Measurements from ENCODE around the gene UQCR11. TPM values are rescaled to one million over a fixed set of nuclear protein-coding genes. Genes with fewer than 3 reads are reported as not detected.

Gene UQCR11
- total and polyA plus RNA-seq, 2 of the 8 experiments (the other 6 are each of a cell fraction or from before 2014, with no cell fraction given) = 162 to 171 TPM

- peaks cover 7 to 10% of the 10 kb centered on the region in 2 experiments for H4K20me1 ChIP-seq (replicated peaks in 1 of 2; ENCODE audit: control insufficient read depth in 1 of 2, insufficient read depth in 2 of 2, low read length in 2 of 2)
- H3K36me3 ChIP-seq (ENCODE audit: control insufficient read depth in 2 of 4, insufficient read depth in 4 of 4, low read length in 3 of 4) = no peaks in the 10 kb centered on the region; a peak in 1 of 8 replicates
- peaks cover 0 to 8% of the 10 kb centered on the region in 2 experiments; a peak in 2 of 4 replicates for H3K9me3 ChIP-seq (ENCODE audit: insufficient read depth in 2 of 2, low read depth in 1 of 2, low read length in 1 of 2)
- no peak overlapping the region for H3K4me2 ChIP-seq (ENCODE audit: insufficient read depth in 1 of 2, low read depth in 2 of 2, low read length in 2 of 2)
- no peak overlapping the region for H3K27ac ChIP-seq (ENCODE audit: low read depth, low read length)
- H2BK120ac ChIP-seq (replicated peaks; ENCODE audit: low read depth, low read length) = no peak overlapping the region
- 41 to 100% methylated on average over 1 to 2 of the region's 4 CpGs for WGBS, 2 experiments (ENCODE audit: extremely low coverage in 1 of 2, insufficient coverage in 1 of 2, insufficient read length in 1 of 2, insufficient replicate concordance in 2 of 2, low coverage in 1 of 2, low lambda C conversion rate in 2 of 2, missing lambda C conversion rate in 1 of 2)
- H3K79me2 ChIP-seq (ENCODE audit: control insufficient read depth in 1 of 2, insufficient read depth in 2 of 2, low read length in 2 of 2) = peaks cover 12 to 21% of the 10 kb centered on the region in 2 experiments
- no peak overlapping the region for H3K23ac ChIP-seq (ENCODE audit: insufficient read length)
- peaks cover 3% of the 10 kb centered on the region; the same call in 1 of the 2 replicates for H3K23me2 ChIP-seq (ENCODE audit: low read depth, low read length)
- no peak overlapping the region for H3K4me3 ChIP-seq (ENCODE audit: extremely low read depth in 1 of 4, insufficient read depth in 2 of 4, low read depth in 3 of 4, low read length in 4 of 4)
- no peak overlapping the region for H3K9ac ChIP-seq (replicated peaks in 1 of 4; ENCODE audit: extremely low read depth in 1 of 4, low read depth in 3 of 4, low read length in 3 of 4)
- no peak overlapping the region for H2AK5ac ChIP-seq (ENCODE audit: low read depth, low read length)
- H4K5ac ChIP-seq (ENCODE audit: insufficient read length, low read depth, low read length) = no peak overlapping the region
- H3K18ac ChIP-seq (ENCODE audit: extremely low read depth, low read length) = no peak overlapping the region
- TF ChIP-seq EGR1 (IDR thresholded peaks at IDR 0.05; ENCODE audit: borderline replicate concordance, low read depth, low read length) (no peak), CREB1 (IDR thresholded peaks at IDR 0.05) (no peak), FOSL1 (IDR thresholded peaks at IDR 0.05; ENCODE audit: insufficient read depth, low read depth, low read length) (no peak), CBX8 (IDR thresholded peaks at IDR 0.05; ENCODE audit: borderline replicate concordance, low read depth, low read length) (no peak), POLR2A (IDR thresholded peaks at IDR 0.05; ENCODE audit: control extremely low read depth in 1 of 2, low read depth in 2 of 2, low read length in 2 of 2) (no peak), RBBP5 (IDR thresholded peaks at IDR 0.05; ENCODE audit: borderline replicate concordance, low read depth, low read length) (no peak), HDAC2 (IDR thresholded peaks at IDR 0.05; ENCODE audit: borderline replicate concordance in 1 of 2, low read depth in 2 of 2, low read length in 2 of 2) (no peak), JUN (IDR thresholded peaks at IDR 0.05; ENCODE audit: low read depth, low read length) (no peak), MAFK (IDR thresholded peaks at IDR 0.05; ENCODE audit: low read depth, low read length) (no peak), SRF (IDR thresholded peaks at IDR 0.05; ENCODE audit: low read depth, low read length) (no peak)
- H3K14ac ChIP-seq (ENCODE audit: insufficient read length) = no peak overlapping the region
- no peak overlapping the region for H2AFZ ChIP-seq (ENCODE audit: low read length)
- FAIRE-seq (no peak), DNase-seq (ENCODE audit: low read depth in 1 of 2, low spot score in 2 of 2) (no peak)
- H4K8ac ChIP-seq (ENCODE audit: extremely low read depth, insufficient read depth, low read length) = no peak overlapping the region
- H3K56ac ChIP-seq (replicated peaks; ENCODE audit: insufficient read length, low read depth, low read length) = no peak overlapping the region
- H3K27me3 ChIP-seq (replicated peaks in 1 of 4; ENCODE audit: control insufficient read depth in 3 of 4, extremely low read depth in 1 of 4, insufficient read depth in 3 of 4, low read length in 3 of 4) = peaks cover 8 to 26% (median 14%) of the 10 kb centered on the region in 4 experiments
- H2BK12ac ChIP-seq (ENCODE audit: low read depth, low read length) = no peak overlapping the region
- H2BK5ac ChIP-seq (ENCODE audit: low read depth, low read length) = no peak overlapping the region
- CTCF ChIA-PET (ENCODE audit: partially characterized antibody) = interaction anchor here (0.5 to 1.4 kb wide), 2 partner anchors 24 to 268 kb away, joined by 3 to 6 read pairs; no protein-coding TSS in a partner anchor
- H3K4ac ChIP-seq (replicated peaks; ENCODE audit: insufficient read length, low read depth, low read length) = no peak overlapping the region
- H4K91ac ChIP-seq (replicated peaks; ENCODE audit: insufficient read length, low read length) = no peak overlapping the region
- no peak overlapping the region for H2BK20ac ChIP-seq (ENCODE audit: low read length)
- peaks cover 0 to 10% (median 7%) of the 10 kb centered on the region in 4 experiments; a peak in 6 of 7 replicates for H3K4me1 ChIP-seq (replicated peaks in 1 of 4; ENCODE audit: control insufficient read depth in 3 of 4, insufficient read depth in 4 of 4, low read length in 3 of 4)
- no peak overlapping the region for H2BK15ac ChIP-seq (ENCODE audit: low read length)
- H3K79me1 ChIP-seq (ENCODE audit: low read depth, low read length) = peaks cover 6% of the 10 kb centered on the region; the same call in 1 of the 2 replicates
- POLR2A ChIA-PET (ENCODE audit: partially characterized antibody) = interaction anchor here (0.8 to 1.3 kb wide), 4 partner anchors 9 to 301 kb away, joined by 3 to 5 read pairs (median 3); partner anchors contain the start of gene CIRBP
These were observed 35.3 kb downstream of the UQCR11 start for GRCh38 chr19:1569997-1570396.
